WTC11 (cell line): ENCODE data around the gene CDYL.

Experiments
- ATF1 ChIP-seq: sonication (generic); formaldehyde crosslinking; IDR thresholded peaks from 2 replicates; pipeline ENCODE4 v1.8.1; 2023; ENCODE audit warnings: mild to moderate bottlenecking, moderate library complexity, missing genetic modification reagents
- ATF2 ChIP-seq: sonication (generic); formaldehyde crosslinking; IDR thresholded peaks from 2 replicates; pipeline ENCODE4 v1.8.1; 2022; ENCODE audit warnings: low read depth, missing genetic modification reagents, borderline replicate concordance
- CTCF ChIP-seq: fragments of 200-600 bp; IDR thresholded peaks from 2 replicates; pipeline ENCODE4 v1.8.0; 2022; ENCODE audit warnings: antibody characterized with exemption
- FOXJ3 ChIP-seq: sonication (generic); formaldehyde crosslinking; IDR thresholded peaks from 2 replicates; pipeline ENCODE4 v1.9.0; 2021; ENCODE audit warnings: missing genetic modification reagents, mild to moderate bottlenecking, borderline replicate concordance
- FOXP1 ChIP-seq: sonication (generic); formaldehyde crosslinking; IDR thresholded peaks from 2 replicates; pipeline ENCODE4 v1.8.0; 2022; ENCODE audit warnings: missing genetic modification reagents, mild to moderate bottlenecking, moderate library complexity, borderline replicate concordance
- MAX ChIP-seq: sonication (generic); formaldehyde crosslinking; IDR thresholded peaks from 2 replicates; pipeline ENCODE4 v1.8.0; 2022; ENCODE audit warnings: mild to moderate bottlenecking, missing genetic modification reagents
- MLX ChIP-seq: sonication (generic); formaldehyde crosslinking; IDR thresholded peaks from 2 replicates; pipeline ENCODE4 v1.8.1; 2023; ENCODE audit warnings: mild to moderate bottlenecking, missing genetic modification reagents, moderate library complexity
- NR2C2 ChIP-seq: sonication (generic); formaldehyde crosslinking; IDR thresholded peaks from 2 replicates; pipeline ENCODE4 v1.8.0; 2022; ENCODE audit warnings: mild to moderate bottlenecking, missing genetic modification reagents
- TEAD1 ChIP-seq: sonication (generic); formaldehyde crosslinking; IDR thresholded peaks from 2 replicates; pipeline ENCODE4 v1.8.0; 2022; ENCODE audit warnings: mild to moderate bottlenecking, missing genetic modification reagents
- ZBTB43 ChIP-seq: sonication (generic); formaldehyde crosslinking; IDR thresholded peaks from 2 replicates; pipeline ENCODE4 v1.8.1; 2023; ENCODE audit warnings: mild to moderate bottlenecking, missing genetic modification reagents

GRCh38 chr6:4848382-4849068 is 72.3 kb downstream of the CDYL start:
- TF ChIP-seq CTCF, result no peak; the same call in 1 of the 2 replicates
- no peak for TF ChIP-seq FOXP1 (CRISPR knock-in tag)
- no peak for TF ChIP-seq MAX (CRISPR knock-in tag)
- no peak for TF ChIP-seq MLX (CRISPR knock-in tag)
- no peak for TF ChIP-seq ATF1 (CRISPR knock-in tag)
- TF ChIP-seq ZBTB43 (CRISPR knock-in tag), result no peak
- no peak for TF ChIP-seq TEAD1 (CRISPR knock-in tag)
- no peak for TF ChIP-seq NR2C2 (CRISPR knock-in tag)
- no peak for TF ChIP-seq FOXJ3 (CRISPR knock-in tag)
- TF ChIP-seq ATF2 (CRISPR knock-in tag), result no peak
